SK-N-SH (cell line): ENCODE measurements around the gene TMEM179. TPM values are rescaled to one million over a fixed set of nuclear protein-coding genes. Genes with fewer than 3 reads are reported as not detected.

Experiments
- CTCF ChIA-PET: fragments of 300-600, 350-600 bp; formaldehyde crosslinking; extraction: SDS; loops from one replicate; lab custom pipeline; 2021; lab: Yijun Ruan, JAX
- POLR2A ChIA-PET: fragments of 350-600 bp; sonication (Branson Sonifier 250); formaldehyde crosslinking; extraction: SDS; loops from one replicate; lab custom pipeline; 2020; ENCODE audit warnings: antibody characterized with exemption, inconsistent platforms; lab: Yijun Ruan, JAX
- DNase-seq: peaks from one replicate; pipeline ENCODE4 v3.0.0; 2012
- H2AFZ ChIP-seq: fragments of 200-600 bp; sonication (generic); 2 replicates; pipeline ENCODE4 v1.8.1; 2016; ENCODE audit warnings: antibody characterized with exemption, mild to moderate bottlenecking, low read depth
- H3F3A ChIP-seq: fragments of 200-600 bp; sonication (generic); replicated peaks from 2 replicates; pipeline ENCODE3; 2016; ENCODE audit warnings: antibody characterized with exemption, mild to moderate bottlenecking; ENCODE audit not compliant: insufficient read depth
- H3K27ac ChIP-seq, 2 experiments: fragments of 200-500 bp in 1 of 2; fragments of 200-600 bp in 1 of 2; sonication (Bioruptor generic) in 1 of 2; sonication (generic), shearing (Covaris generic) in 1 of 2; 2 replicates each; pipeline versions ENCODE4 v1.5.1 to v1.6.1; 2014 to 2016; ENCODE audit warnings: low read depth in 2 of 2, inconsistent platforms in 1 of 2, low read length in 1 of 2, mild to moderate bottlenecking in 1 of 2, mixed read lengths in 1 of 2
- H3K27me3 ChIP-seq: fragments of 200-600 bp; sonication (generic), shearing (Covaris generic); 2 replicates; pipeline ENCODE4 v1.6.1; 2016; ENCODE audit warnings: mixed run types; ENCODE audit not compliant: insufficient read depth
- H3K36me3 ChIP-seq, 2 experiments: fragments of 200-500 bp in 1 of 2; fragments of 200-600 bp in 1 of 2; sonication (Bioruptor generic) in 1 of 2; sonication (generic) in 1 of 2; replicated peaks in 1 of 2; 2 replicates each; pipeline versions ENCODE3 to v1.5.1; 2014 to 2016; ENCODE audit warnings: low read length in 1 of 2, mild to moderate bottlenecking in 1 of 2; ENCODE audit not compliant: insufficient read depth in 2 of 2, control insufficient read depth in 1 of 2
- H3K4me1 ChIP-seq, 2 experiments: fragments of 200-500 bp in 1 of 2; fragments of 200-600 bp in 1 of 2; sonication (Bioruptor generic) in 1 of 2; sonication (generic), shearing (Covaris generic) in 1 of 2; 2 replicates each; pipeline versions ENCODE4 v1.5.1 to v1.6.1; 2014 to 2016; ENCODE audit warnings: low read depth in 1 of 2, low read length in 1 of 2, mixed run types in 1 of 2; ENCODE audit not compliant: insufficient read depth in 2 of 2, control insufficient read depth in 1 of 2
- H3K4me2 ChIP-seq: fragments of 200-600 bp; sonication (generic), shearing (Covaris generic); 2 replicates; pipeline ENCODE4 v1.6.1; 2017; ENCODE audit warnings: mixed run types
- H3K4me3 ChIP-seq, 2 experiments: fragments of 200-500 bp in 1 of 2; fragments of 200-600 bp in 1 of 2; sonication (Bioruptor generic) in 1 of 2; sonication (generic), shearing (Covaris generic) in 1 of 2; 2 replicates each; pipeline versions ENCODE4 v1.5.1 to v1.8.1; 2014 to 2016; ENCODE audit warnings: low read depth in 2 of 2, inconsistent platforms in 1 of 2, low read length in 1 of 2, mild to moderate bottlenecking in 1 of 2, mixed read lengths in 1 of 2, moderate library complexity in 1 of 2
- H3K79me2 ChIP-seq: fragments of 200-600 bp; sonication (generic); 2 replicates; pipeline ENCODE4 v1.8.1; 2017; ENCODE audit warnings: mild to moderate bottlenecking; ENCODE audit not compliant: insufficient read depth
- H3K9ac ChIP-seq: fragments of 200-600 bp; sonication (generic); 2 replicates; pipeline ENCODE4 v1.6.1; 2017; ENCODE audit warnings: mixed run types
- H3K9me2 ChIP-seq: fragments of 200-600 bp; sonication (generic); 2 replicates; pipeline ENCODE4 v1.6.1; 2017; ENCODE audit warnings: mixed run types
- H3K9me3 ChIP-seq: fragments of 200-600 bp; sonication (generic); 2 replicates; pipeline ENCODE4 v1.6.1; 2017; ENCODE audit warnings: mixed run types, mild to moderate bottlenecking, moderate library complexity
- H4K20me1 ChIP-seq: fragments of 200-600 bp; sonication (generic); 2 replicates; pipeline ENCODE4 v1.6.1; 2017; ENCODE audit warnings: mild to moderate bottlenecking, mixed run types; ENCODE audit not compliant: insufficient read depth
- EZH2phosphoT487 ChIP-seq: fragments of 200-600 bp; sonication (generic); IDR thresholded peaks from 2 replicates; pipeline ENCODE4 v1.6.1; 2017; ENCODE audit warnings: low read depth, mixed run types, mild to moderate bottlenecking, antibody characterized with exemption, moderate library complexity, borderline replicate concordance
- FOSL2 ChIP-seq: IDR thresholded peaks from 2 replicates; pipeline ENCODE4 v1.4.0; 2012; ENCODE audit warnings: low read depth, mild to moderate bottlenecking, moderate library complexity, borderline replicate concordance
- FOXM1 ChIP-seq: IDR thresholded peaks from 2 replicates; pipeline ENCODE4 v1.4.0; 2012; ENCODE audit warnings: low read depth, mild to moderate bottlenecking
- MEF2A ChIP-seq: IDR thresholded peaks from 2 replicates; pipeline ENCODE4 v1.4.0; 2012; ENCODE audit warnings: low read depth, borderline replicate concordance
- MXI1 ChIP-seq: IDR thresholded peaks from 2 replicates; pipeline ENCODE4 v1.6.1; 2012; ENCODE audit warnings: mild to moderate bottlenecking, low read depth, low read length, improper control_type of control experiment
- NFIC ChIP-seq: IDR thresholded peaks from 2 replicates; pipeline ENCODE4 v1.4.0; 2012; ENCODE audit warnings: borderline replicate concordance
- PBX3 ChIP-seq: IDR thresholded peaks from 2 replicates; pipeline ENCODE4; 2012
- RAD21 ChIP-seq: IDR thresholded peaks from 2 replicates; pipeline ENCODE4 v1.6.1; 2012; ENCODE audit warnings: mild to moderate bottlenecking, low read length
- REST ChIP-seq: IDR thresholded peaks from 2 replicates; pipeline ENCODE4 v1.6.1; 2012; ENCODE audit warnings: mild to moderate bottlenecking, low read depth, low read length, moderate library complexity
- SIN3A ChIP-seq: IDR thresholded peaks from 2 replicates; pipeline ENCODE4 v1.6.1; 2012; ENCODE audit warnings: low read depth, mild to moderate bottlenecking, low read length, moderate library complexity, borderline replicate concordance
- TCF12 ChIP-seq: IDR thresholded peaks from 2 replicates; pipeline ENCODE4 v1.4.0; 2012
- TEAD4 ChIP-seq: IDR thresholded peaks from 2 replicates; pipeline ENCODE4 v1.4.0; 2012; ENCODE audit warnings: mild to moderate bottlenecking, borderline replicate concordance; ENCODE audit not compliant: insufficient read depth
- USF1 ChIP-seq: IDR thresholded peaks from 2 replicates; pipeline ENCODE4 v1.4.0; 2012; ENCODE audit warnings: low read depth, borderline replicate concordance
- WGBS: methylation state at CpG from one replicate; pipeline ENCODE4 v1.1.6; 2017; ENCODE audit warnings: low lambda C conversion rate; 5-methylcytosine and 5-hydroxymethylcytosine counted together
- polyA plus RNA-seq, 3 experiments: library from polyadenylated mRNA; depleted of rRNA; stranded (reverse); fragments of >200 nt; gene quantifications; 2 replicates each; pipeline ENCODE4 v1.2.3, GENCODE V29; 2012

Gene TMEM179
- polyA plus RNA-seq, 1 of the 3 experiments (the other 2 are of a cell fraction), result 1.7 TPM

DNA sequence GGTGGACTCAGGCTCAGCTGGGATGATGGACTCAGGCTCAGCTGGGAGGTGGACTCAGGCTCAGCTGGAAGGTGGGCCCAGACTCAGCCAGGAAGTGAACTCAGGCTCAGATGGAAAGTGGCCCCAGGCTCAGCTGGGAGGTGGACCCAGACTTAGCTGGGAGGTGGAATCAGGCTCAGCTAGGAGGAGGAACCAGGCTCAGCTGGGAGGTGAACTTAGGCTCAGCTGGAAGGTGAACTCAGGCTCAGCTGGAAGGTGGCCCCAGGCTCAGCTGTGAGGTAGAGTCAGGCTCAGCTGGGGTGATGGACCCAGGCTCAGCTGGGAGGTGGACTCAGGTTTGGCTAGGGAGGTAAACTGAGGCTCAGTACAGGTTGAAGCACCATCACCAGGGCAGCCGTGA, 46.8 kb downstream of the TMEM179 start (continued):
- no peak for TF ChIP-seq USF1
- no peak for TF ChIP-seq TEAD4
- no peak for TF ChIP-seq TCF12
- TF ChIP-seq RAD21, result no peak
- no peak for TF ChIP-seq EZH2phosphoT487
- TF ChIP-seq MXI1, result no peak
- no peak for TF ChIP-seq FOSL2
- TF ChIP-seq SIN3A, result no peak

DNA sequence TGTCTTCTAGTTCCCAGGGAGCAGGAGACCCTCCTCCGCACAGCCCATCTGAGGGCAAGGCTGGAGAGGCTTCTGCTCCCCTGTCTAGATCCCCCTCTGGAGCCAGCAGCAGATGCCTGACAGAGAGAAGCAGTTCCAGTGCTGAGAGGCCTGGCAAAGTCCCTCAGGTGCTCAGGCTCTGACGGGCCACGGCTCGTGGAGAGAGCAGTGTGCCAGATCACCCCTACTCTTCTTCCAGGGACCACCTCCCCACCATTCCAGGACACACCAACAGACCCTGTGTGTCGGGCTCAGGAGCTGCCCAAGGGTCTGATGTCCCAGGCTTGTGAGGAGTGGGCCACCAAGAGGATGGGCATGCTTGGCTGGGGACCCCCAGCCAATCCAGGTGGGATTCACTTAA, 47.5 kb downstream of the TMEM179 start:
- ChIA-PET POLR2A (no interaction called here), CTCF (interaction anchor here (1.3 to 2.2 kb wide), 3 partner anchors 15 to 83 kb away, joined by 4 to 6 read pairs (median 5); no protein-coding TSS in a partner anchor)
- H3K4me2 ChIP-seq, result no peak overlapping the region
- H3K27me3 ChIP-seq, result no peaks in the 10 kb centered on the region
- no peaks in the 10 kb centered on the region for H4K20me1 ChIP-seq
- TF ChIP-seq FOXM1 (no peak), TCF12 (no peak), MEF2A (no peak), PBX3 (no peak), NFIC (no peak), TEAD4 (no peak), REST (no peak)
- H3K79me2 ChIP-seq, result no peaks in the 10 kb centered on the region
- no peaks in the 10 kb centered on the region for H3K9me2 ChIP-seq
- H3K9me3 ChIP-seq, result no peaks in the 10 kb centered on the region
- H3K4me3 ChIP-seq, result no peak overlapping the region
- H3K9ac ChIP-seq, result no peak overlapping the region
- H3F3A ChIP-seq, result no peaks in the 10 kb centered on the region
- no peaks in the 10 kb centered on the region for H3K36me3 ChIP-seq
- H2AFZ ChIP-seq, result no peak overlapping the region
- no peak for DNase-seq
- peaks cover 0 to 32% of the 10 kb centered on the region in 2 experiments; a peak in 1 of 4 replicates for H3K4me1 ChIP-seq
- WGBS, result 14% methylated on average over 1 of the region's 5 CpGs
- no peak overlapping the region for H3K27ac ChIP-seq
